ENCODE data around the gene CLCN6. TPM values are rescaled to one million over a fixed set of nuclear protein-coding genes. Genes with fewer than 3 reads are reported as not detected.

The CLCN6 gene
- total and polyA plus RNA-seq, 8 donors = 17.2 to 43.4 (median 20.7) TPM

GRCh38 chr1:11891433-11892186 lies 85.6 kb downstream of the CLCN6 start:
- Histone ChIP-seq H3K4me3 (no peak overlapping the region), H3K4me1 (peaks cover 0 to 8% of the 10 kb centered on the region in 2 donors), H3K27me3 (peaks cover 0 to 20% of the 10 kb centered on the region in 2 donors), H3K27ac (no peak overlapping the region), H3K36me3 (no peaks in the 10 kb centered on the region), H3K9me3 (no peaks in the 10 kb centered on the region)
- intact Hi-C loops (cut with DNase I) = loop anchor here (5.0 to 10.0 kb wide), 2 partner anchors 47 to 54 kb away; partner anchors contain the start of gene NPPA (in 1 of the 2)
- DNase-seq (no peak), ATAC-seq (no peak)
- no peak for TF ChIP-seq CTCF (IDR thresholded peaks at IDR 0.05)

Other genes starting within 250 kb of the CLCN6 start
- gene FBXO2, start 151.8 kb upstream of the CLCN6 start, total RNA-seq = 10 to 100 TPM in 1 of 2 donors, 1 to 10 TPM in 1; 8.0 to 12.7 TPM
- gene FBXO2, start 151.8 kb upstream of the CLCN6 start, polyA plus RNA-seq (ENCODE audit: insufficient read length in 6 of 6) = under 1 TPM; 0.57 to 0.92 (median 0.76) TPM
- 10 to 100 TPM; 13.8 to 21.1 TPM for gene FBXO44, start 151.3 kb upstream of the CLCN6 start, total RNA-seq
- gene FBXO44, start 151.3 kb upstream of the CLCN6 start, polyA plus RNA-seq (ENCODE audit: insufficient read length in 6 of 6) = 10 to 100 TPM; 12.1 to 17.1 (median 14.6) TPM
- 10 to 100 TPM; 13.4 to 15.2 TPM for gene FBXO6, start 142.0 kb upstream of the CLCN6 start, total RNA-seq
- 1 to 10 TPM; 4.7 to 7.1 (median 5.8) TPM for gene FBXO6, start 142.0 kb upstream of the CLCN6 start, polyA plus RNA-seq (ENCODE audit: insufficient read length in 6 of 6)
- 10 to 100 TPM; 25.7 to 28.0 TPM for gene MAD2L2, start 125.0 kb upstream of the CLCN6 start, total RNA-seq
- gene MAD2L2, start 125.0 kb upstream of the CLCN6 start, polyA plus RNA-seq (ENCODE audit: insufficient read length in 6 of 6) = 10 to 100 TPM; 44.5 to 56.1 (median 46.8) TPM
- under 1 TPM; 0.10 to 0.61 TPM for gene DRAXIN, start 114.5 kb upstream of the CLCN6 start, total RNA-seq
- gene DRAXIN, start 114.5 kb upstream of the CLCN6 start, polyA plus RNA-seq (ENCODE audit: insufficient read length in 6 of 6) = 1 to 10 TPM; 2.2 to 3.2 (median 2.5) TPM
- gene AGTRAP, start 70.1 kb upstream of the CLCN6 start, total RNA-seq = 10 to 100 TPM; 49.0 to 95.8 TPM
- 10 to 100 TPM; 24.7 to 29.8 (median 27.5) TPM for gene AGTRAP, start 70.1 kb upstream of the CLCN6 start, polyA plus RNA-seq (ENCODE audit: insufficient read length in 6 of 6)
- 10 to 100 TPM in 1 of 2 donors, 1 to 10 TPM in 1; 5.7 to 14.4 TPM for gene C1orf167, start 44.0 kb upstream of the CLCN6 start, total RNA-seq
- gene C1orf167, start 44.0 kb upstream of the CLCN6 start, polyA plus RNA-seq (ENCODE audit: insufficient read length in 6 of 6) = under 1 TPM in 3 of 6 donors, not detected in 3; 0.24 to 0.64 (median 0.54) TPM
- gene MTHFR, start 227 bp upstream of the CLCN6 start, total RNA-seq = 10 to 100 TPM; 34.2 to 44.5 TPM
- 10 to 100 TPM; 16.5 to 29.3 (median 22.3) TPM for gene MTHFR, start 227 bp upstream of the CLCN6 start, polyA plus RNA-seq (ENCODE audit: insufficient read length in 6 of 6)
- gene NPPA, start 41.6 kb downstream of the CLCN6 start, total RNA-seq = 1 to 10 TPM; 1.6 to 2.7 TPM
- 1 to 10 TPM in 3 of 6 donors, under 1 TPM in 3; 0.51 to 1.8 (median 0.92) TPM for gene NPPA, start 41.6 kb downstream of the CLCN6 start, polyA plus RNA-seq (ENCODE audit: insufficient read length in 6 of 6)
- not detected for gene NPPB, start 52.8 kb downstream of the CLCN6 start, total RNA-seq
- not detected for gene NPPB, start 52.8 kb downstream of the CLCN6 start, polyA plus RNA-seq (ENCODE audit: insufficient read length in 6 of 6)
- gene KIAA2013, start 120.2 kb downstream of the CLCN6 start, total RNA-seq = 10 to 100 TPM; 42.9 to 43.3 TPM
- 10 to 100 TPM; 26.2 to 33.3 (median 31.1) TPM for gene KIAA2013, start 120.2 kb downstream of the CLCN6 start, polyA plus RNA-seq (ENCODE audit: insufficient read length in 6 of 6)
- gene PLOD1, start 128.5 kb downstream of the CLCN6 start, total RNA-seq = 100 to 1,000 TPM; 114 to 159 TPM
- 100 to 1,000 TPM; 122 to 153 (median 131) TPM for gene PLOD1, start 128.5 kb downstream of the CLCN6 start, polyA plus RNA-seq (ENCODE audit: insufficient read length in 6 of 6)
- 10 to 100 TPM; 75.4 to 82.0 TPM for gene MFN2, start 174.3 kb downstream of the CLCN6 start, total RNA-seq
- 10 to 100 TPM; 45.4 to 53.6 (median 49.1) TPM for gene MFN2, start 174.3 kb downstream of the CLCN6 start, polyA plus RNA-seq (ENCODE audit: insufficient read length in 6 of 6)
- gene MIIP, start 213.3 kb downstream of the CLCN6 start, total RNA-seq = 10 to 100 TPM; 26.8 to 42.3 TPM
- 10 to 100 TPM; 15.4 to 30.8 (median 20.4) TPM for gene MIIP, start 213.3 kb downstream of the CLCN6 start, polyA plus RNA-seq (ENCODE audit: insufficient read length in 6 of 6)